ENCODE measurements around the gene RAB27A.

GRCh38 chr15:55277715-55278114 is 11.9 kb downstream of the RAB27A start:
- TF ChIP-seq REST (IDR thresholded peaks at IDR 0.05; ENCODE audit: insufficient read depth in 1 of 2, low read depth in 2 of 2, low read length in 2 of 2) (no peak), TAF1 (IDR thresholded peaks at IDR 0.05; ENCODE audit: borderline replicate concordance, insufficient read depth, low read length) (no peak), SIN3A (IDR thresholded peaks at IDR 0.05; ENCODE audit: borderline replicate concordance, insufficient read depth, low read length) (no peak), POLR2AphosphoS5 (IDR thresholded peaks at IDR 0.05; ENCODE audit: low read depth, low read length) (no peak), FOXP2 (optimal IDR thresholded peaks at IDR 0.05; ENCODE audit: borderline replicate concordance, extremely low read depth, extremely low read length, insufficient read depth) (no peak)

Measured in PFSK-1 (cell line).